ENCODE measurements around the gene KCTD7.
"Not testable (repeated sequence)": the region's sequence is repeated elsewhere in the genome, so short reads cannot be mapped to it uniquely, and the experiment has no call there.

GRCh38 chr7:66651026-66651425 lies 22.3 kb downstream of the KCTD7 start:
- TF ChIP-seq RFX5 (IDR thresholded peaks at IDR 0.05; ENCODE audit: low read depth, low read length); CTCF (IDR thresholded peaks at IDR 0.05 in 2 of 3, conservative IDR thresholded peaks at IDR 0.05 in 1 of 3; ENCODE audit: control insufficient read depth in 2 of 3, extremely low read depth in 1 of 3, insufficient read depth in 1 of 3, low read depth in 3 of 3, low read length in 3 of 3); SMAD1 (IDR thresholded peaks at IDR 0.05; ENCODE audit: low read depth, partially characterized antibody); RBBP5 (conservative IDR thresholded peaks at IDR 0.05); JUND (IDR thresholded peaks at IDR 0.05; ENCODE audit: low read depth, low read length); ZNF217 (IDR thresholded peaks at IDR 0.05); BCLAF1 (IDR thresholded peaks at IDR 0.05); ATF2 (IDR thresholded peaks at IDR 0.05; ENCODE audit: low read length); RAD21 (IDR thresholded peaks at IDR 0.05; ENCODE audit: insufficient read depth, low read depth, low read length); POLR2A (IDR thresholded peaks at IDR 0.05; ENCODE audit: low read depth, low read length); REST (IDR thresholded peaks at IDR 0.05; ENCODE audit: low read depth, low read length); BCL11A (IDR thresholded peaks at IDR 0.05; ENCODE audit: low read depth, low read length); BRCA1 (IDR thresholded peaks at IDR 0.05; ENCODE audit: low read depth, low read length); NR2C1 (IDR thresholded peaks at IDR 0.05): not testable (repeated sequence)
